HG02973 (cell line): ENCODE data around the gene TTC13.
A peak's percentile ranks its signal among the peaks of the same experiment; 100 is the strongest.

ENCODE experiments used
- ATAC-seq: cut with Tn5 transposase; IDR thresholded peaks from one replicate; pipeline ENCODE4 v1.9.1; 2021; ENCODE audit warnings: moderate library complexity; ENCODE audit not compliant: unreplicated experiment

TTC13 gene

DNA sequence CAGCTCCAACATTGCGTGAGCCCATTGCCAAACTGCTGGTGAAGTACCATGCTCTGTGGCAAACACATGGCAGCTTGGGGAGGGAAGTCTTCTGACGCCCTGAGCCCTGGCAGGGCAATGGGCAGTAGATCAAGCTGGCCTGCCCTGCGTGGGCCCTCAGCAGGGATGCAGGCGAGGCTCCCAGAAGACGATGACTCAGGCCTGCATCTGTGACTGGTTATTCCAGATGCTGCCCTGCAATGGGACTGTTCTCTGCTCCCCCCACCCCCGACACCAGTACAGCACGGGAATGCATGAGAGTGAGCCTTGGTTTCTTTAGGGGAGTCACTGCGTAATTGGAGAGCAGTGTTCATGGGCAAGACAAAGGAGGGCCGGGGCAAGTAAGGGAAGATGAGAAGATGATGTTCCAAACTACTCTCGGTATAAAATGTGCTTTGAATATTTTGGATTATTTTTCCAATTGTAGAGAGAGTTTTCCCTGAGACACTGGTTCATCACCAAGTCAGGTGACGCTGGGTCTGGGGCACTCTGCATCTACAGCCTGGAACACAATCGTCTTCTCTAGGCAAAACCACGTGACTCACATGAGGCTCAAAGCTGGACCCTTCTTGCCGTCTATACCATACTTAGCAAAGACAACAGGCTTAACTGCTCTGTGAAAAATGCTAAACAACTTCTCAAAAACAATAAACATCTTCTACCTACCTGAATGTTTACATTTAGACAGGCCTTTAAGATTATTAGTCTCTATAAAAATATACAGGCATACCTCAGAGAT is 101.3 kb downstream of the TTC13 start:
- ATAC-seq, result no peak

DNA sequence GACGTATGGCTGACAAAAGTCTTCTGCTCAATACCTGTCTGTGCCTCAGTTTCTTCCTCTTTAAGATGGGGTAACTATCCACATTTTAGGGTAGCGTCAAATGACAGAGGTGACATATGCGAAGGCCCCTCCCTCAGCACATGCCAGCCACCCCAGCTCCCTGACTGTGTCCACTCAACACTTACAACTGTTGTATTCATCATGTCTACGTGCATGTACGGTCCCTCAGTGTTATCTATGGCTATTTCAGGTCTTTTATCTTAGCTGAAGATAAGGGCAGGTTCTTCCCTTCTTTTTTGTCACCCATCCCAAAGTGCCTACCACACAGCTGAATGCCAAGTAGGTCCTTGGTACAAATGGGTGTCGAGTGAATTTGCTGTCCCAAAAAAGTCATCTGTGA is 102.0 kb downstream of the TTC13 start:
- ATAC-seq, result no peak

DNA sequence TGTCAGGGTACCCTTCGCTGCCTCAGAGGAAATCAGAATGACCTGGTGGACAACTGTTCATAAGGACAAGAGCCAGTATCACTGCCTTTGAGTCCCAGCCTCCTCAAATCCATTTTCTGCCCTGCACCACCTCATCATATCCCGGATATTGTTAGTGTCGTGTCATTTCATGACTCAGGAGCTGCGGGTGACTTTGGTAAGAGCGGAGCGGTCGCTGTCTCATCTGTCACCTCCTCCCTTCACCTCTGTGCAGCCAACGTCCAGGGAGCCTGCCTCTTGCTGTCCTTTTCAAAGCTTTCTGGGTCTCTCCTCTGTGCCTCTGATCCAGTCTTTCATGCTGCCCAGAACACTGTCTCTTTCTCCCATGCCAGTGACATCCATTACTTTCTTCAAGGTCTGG is 103.3 kb downstream of the TTC13 start:
- no peak for ATAC-seq

DNA sequence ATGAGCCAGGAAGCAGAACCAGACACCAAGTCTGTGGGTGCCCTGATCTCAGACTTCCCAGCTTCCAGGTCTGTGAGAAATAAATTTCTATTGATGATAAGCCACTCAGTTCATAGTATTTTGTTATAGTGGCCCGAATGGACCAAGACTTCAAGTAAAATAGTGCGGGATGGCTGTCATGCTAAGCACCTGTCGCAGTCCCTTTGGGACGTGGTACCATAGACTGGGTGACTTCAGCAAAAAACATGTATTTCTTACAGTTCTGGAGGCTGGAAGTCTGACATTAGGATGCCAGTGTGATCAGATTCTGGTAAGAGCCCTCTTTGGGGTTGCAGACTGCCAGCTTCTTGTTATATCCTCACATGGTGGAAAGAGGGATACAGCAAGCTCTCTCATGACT is 107.7 kb downstream of the TTC13 start:
- ATAC-seq, result no peak

DNA sequence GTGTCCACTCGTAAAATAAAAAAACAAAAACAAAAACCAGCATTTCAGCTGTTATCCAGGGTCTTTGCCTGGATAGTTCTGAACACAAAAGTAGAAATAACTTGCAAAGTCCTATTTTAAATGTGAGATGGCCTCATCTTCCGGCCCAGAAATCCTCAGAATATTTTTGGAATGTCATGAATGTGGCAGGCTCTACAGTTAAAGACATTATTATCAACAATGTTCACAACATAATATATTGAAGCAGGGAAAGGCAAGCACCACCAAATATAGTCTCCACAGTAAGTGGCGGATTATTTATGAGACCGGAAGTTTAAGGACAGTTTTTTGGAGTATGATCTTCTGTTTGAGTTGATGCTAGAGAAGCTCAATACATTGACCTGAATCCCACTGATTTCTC is 109.2 kb downstream of the TTC13 start:
- no peak for ATAC-seq

DNA sequence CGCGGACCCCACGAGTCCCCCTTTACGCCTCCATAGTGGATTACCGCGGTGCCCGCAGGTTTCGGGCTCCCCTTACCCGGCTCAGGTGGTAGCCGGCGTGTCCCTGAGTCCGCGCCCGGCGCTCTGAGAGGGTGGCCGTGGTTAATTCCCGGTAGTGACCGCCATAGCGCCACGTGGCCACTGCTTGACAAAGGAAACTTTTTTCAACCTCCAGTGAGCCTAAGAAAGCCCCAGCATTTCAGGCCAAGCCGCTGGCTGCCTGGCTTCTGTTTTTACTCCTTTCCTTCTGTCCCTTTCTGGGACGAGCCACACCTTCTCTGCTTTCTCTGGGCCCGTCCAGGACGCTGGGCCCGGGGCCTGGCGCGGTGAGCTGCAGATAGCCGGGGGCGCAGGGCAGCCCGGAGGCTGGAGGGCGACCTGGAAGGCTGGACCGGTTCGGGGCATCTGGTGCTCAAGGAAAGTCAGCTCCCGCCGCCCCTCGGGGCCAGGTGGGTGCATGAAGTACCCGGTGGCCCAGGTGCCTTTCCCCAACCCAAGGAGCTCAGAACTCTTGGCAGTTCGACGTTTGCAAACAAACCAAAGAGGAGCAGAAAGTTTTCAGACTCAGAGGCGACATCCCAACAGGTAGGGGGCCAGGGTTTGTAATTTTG is 109.8 kb downstream of the TTC13 start:
- ATAC-seq, result peak; percentile 45

DNA sequence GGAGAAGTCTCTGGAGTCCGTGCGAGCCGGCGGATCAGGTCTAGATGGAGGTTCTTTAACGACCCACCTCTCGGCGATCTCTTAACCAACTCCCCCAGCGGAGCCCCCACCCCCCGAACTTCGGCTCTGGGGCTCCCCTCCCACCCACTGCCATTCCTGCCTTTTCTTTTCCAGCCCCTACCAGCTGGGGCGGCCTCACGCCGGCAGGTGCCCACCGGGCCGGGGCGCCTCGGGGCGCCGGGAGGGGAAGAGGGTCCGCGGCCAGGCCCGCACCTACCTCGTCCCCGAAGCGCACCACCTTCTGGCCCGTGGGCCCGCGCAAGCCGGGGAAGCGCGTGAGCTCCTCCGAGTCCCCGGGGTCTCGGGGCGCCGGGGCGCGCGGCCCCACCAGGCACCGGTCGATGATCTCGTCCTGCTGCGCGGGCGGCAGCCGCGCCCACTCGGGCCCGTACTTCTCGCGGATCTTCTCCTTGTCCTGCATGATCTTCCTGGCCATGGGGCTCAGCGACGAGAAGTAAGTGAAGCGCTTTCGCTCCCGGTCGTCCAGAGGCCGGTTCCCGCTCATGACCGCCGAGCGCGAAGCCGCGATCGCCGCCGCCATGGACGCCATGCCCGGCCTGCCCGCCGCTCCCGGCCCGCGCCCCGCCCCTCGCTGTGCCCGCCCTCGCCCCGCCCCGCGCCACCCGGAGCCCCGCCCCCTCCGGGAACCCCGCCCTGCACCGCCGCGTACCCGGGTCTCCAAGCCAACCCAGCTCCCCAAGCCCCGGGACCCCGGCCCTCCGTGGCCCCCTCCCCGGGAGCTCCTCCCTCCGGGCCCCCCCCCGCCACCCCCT is 110.5 kb downstream of the TTC13 start, which contains the start of gene C1orf198:
C1orf198 (minus strand) TSS at position 619 of the 833 bp plus-strand sequence; CDS start at position 610, 9 bp downstream.
- peak; percentile 82 for ATAC-seq

DNA sequence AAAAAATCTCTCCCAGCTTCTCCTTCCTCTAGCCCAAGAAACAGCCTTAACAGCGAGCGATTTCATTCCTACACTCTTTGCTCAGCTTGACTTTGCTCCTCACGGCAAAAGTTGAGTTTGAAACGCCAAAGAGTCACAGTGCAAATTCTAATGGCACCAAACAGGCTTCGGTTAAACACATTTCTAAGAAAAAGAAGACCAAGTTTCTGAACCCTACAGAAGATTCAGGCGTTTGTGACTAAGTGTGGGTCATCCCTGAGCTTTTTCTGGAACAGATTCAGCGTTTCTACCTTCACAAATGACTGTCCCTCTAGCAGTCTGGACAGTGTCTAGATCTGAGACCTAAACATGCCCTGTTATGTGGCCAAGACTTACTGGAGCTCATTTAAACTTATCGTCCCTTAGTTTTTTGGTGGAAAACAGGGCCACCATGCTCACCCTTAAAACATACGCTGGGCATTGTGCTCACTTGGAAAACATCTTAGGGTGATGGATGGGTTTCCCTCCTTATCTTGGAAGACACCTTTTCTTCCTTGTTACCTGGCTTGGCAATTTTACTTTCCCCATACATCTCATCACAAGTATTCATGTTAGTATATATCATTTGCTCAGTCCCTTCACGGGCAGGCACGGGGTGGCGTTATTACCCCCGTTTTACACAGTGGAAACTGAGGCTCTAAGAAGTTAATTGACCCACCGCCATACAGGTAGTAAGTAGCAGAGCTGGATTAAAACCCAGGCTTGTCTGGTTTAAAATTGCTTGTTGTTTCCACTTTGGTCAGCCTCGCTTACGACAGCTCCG is 111.4 kb downstream of the TTC13 start:
- no peak for ATAC-seq

DNA sequence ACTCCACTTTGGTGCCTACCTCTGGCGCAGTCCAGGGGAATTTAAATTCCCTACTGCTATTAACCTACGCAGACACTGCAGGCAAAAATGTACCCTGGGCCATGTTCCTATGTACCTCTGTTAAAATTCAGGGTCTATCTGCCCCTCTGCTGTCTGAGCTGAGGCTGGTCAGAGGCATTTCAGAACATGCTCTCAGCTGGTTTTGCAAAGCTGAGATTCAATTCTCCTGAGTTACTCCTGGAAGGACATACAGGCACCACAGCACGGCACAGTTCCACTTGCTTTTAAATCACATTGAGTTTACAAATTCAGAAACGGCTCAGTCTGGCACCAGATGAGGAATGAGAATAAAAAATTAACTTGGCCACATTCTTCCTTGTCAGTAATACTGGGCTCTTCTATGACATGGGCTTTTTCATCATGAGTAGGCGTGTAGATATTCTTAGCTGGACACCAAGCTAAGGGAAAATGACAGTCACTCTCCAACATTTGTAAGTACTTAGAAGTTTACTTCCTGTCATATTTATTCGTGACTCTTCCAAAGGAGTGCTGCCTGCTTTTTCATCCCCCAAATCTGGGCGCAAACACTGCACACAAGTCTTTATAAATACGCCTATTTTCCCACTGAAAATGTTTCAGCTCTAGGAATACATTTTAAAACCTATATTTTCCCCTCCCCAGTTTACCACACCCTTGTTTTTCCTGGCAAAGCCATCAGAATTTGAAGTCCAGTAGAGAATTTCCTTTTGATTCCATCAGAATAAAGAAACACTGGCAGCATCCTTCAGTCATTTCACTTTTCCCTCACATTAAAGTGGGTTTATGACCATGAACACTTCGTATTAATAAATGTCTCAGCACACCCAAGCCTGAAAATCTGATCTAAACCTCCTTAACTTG is 112.2 kb downstream of the TTC13 start:
- ATAC-seq, result no peak

DNA sequence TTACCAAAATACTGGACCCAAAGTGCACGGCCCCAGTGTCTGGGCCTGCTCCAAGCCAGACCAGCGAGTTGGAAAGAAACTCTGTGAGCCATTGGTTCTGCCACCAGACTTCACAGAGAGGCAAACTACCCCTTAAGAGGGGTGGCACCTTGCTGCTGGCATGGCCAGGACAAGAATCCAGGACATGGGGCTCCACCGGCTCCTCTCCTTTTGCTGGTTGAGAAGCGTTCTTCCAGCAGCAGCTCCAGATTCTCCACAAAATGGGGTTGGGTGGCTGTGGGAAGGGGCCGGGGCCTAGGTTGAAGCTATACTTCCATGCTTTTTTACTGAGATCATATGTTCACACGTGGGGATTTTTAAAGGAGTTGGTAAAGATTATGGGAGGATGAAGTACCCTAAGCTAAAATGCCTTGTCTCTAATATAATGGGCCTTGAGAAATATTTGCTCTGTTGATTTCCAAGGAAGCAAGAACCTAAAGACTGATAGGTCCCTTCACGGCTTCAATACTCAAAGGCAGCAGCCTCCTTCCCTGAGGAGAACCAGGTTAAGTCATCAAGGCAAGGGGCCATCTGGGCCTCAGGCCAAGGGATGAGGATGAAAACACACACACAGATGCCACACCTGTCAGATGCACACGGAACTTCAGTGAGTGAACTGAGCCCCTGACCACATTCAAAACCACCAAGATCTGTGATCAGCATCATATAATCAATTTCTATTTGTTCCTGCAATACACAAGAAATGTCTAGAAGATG is 113.4 kb downstream of the TTC13 start:
- ATAC-seq, result no peak

DNA sequence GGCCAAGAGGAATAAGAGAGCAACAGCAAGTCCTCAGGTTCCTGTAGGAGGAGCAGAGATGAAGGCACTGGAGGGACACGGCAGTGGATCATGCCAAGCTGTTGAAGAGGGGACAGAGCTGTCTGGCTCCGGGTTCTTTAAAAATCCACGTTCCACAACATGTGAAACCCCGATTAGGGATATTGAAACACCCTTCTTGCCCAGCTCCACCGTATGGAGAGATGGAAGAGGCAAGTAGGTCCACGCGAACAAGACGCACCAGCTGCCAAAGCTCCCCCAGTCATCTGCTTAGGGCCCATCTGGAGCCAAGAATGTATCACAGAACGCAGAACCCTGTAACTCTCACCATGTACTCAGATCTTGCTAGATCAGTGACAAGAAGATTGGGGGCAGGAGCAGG is 114.2 kb downstream of the TTC13 start:
- ATAC-seq, result no peak

DNA sequence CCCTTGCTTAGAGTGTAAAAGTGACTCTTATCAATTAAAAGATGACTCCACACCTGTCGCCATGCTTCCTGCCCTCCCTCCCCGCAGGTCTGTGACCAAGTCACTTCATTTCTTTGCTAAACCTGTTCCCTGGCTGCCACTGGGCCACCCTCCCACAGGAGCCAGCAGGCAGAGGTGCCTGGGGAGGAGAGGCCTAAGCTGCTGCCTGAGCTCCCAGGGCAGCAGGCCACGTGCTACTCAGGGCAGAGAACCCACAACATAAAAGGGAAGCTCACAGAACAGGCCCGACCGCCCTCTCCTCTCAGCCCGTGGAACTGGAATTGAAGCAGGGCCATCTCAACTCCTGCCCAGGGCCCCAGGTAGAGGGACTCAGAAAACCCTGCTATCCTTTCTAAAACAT is 115.2 kb downstream of the TTC13 start:
- ATAC-seq, result no peak

DNA sequence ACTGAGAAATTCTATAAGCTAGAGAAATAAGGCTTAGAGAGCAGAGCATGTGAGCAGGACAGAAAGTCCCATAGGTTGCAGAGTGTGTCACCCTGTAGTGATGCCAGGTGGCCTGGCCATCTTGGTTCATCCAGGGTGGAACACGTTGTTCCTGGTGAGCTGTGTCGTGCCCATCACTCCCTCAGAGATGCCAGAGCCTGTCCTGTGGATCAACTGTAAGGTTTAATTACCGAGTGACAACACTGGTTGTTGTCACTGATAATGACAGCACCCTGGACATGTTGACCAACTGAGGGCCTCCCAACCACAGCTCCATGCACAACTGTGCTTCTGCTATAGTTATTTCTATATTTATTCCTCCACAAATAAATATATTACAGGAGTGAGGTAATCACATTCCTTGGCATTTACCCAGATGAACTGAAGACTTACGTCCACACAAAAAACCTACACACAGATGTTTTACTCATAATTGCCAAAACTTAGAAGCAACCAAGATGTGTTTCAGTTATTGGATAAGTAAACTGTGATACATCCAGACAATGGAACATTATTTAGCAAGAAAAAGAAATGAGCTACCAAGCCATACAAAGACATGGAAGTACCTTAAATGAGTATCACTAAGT is 116.6 kb downstream of the TTC13 start:
- no peak for ATAC-seq

DNA sequence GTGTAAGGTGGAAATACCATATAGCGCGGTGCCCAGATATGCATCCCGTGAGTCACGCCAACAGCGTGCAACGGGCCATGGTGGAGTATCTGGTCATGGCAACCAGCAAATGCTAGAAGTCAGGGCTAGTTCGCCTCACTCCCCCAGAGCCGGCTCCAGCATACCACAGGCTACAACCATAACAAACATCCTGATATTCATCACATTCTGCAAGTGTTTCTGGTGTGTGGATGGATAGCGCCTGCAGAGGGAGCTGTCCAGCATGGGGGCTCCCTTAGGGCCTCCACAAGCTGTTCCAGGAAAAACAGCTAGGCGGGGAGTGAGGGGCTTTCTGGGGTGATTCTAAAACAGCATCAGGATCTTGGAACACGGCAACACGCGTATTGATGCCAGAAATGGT is 117.2 kb downstream of the TTC13 start:
- ATAC-seq, result no peak

DNA sequence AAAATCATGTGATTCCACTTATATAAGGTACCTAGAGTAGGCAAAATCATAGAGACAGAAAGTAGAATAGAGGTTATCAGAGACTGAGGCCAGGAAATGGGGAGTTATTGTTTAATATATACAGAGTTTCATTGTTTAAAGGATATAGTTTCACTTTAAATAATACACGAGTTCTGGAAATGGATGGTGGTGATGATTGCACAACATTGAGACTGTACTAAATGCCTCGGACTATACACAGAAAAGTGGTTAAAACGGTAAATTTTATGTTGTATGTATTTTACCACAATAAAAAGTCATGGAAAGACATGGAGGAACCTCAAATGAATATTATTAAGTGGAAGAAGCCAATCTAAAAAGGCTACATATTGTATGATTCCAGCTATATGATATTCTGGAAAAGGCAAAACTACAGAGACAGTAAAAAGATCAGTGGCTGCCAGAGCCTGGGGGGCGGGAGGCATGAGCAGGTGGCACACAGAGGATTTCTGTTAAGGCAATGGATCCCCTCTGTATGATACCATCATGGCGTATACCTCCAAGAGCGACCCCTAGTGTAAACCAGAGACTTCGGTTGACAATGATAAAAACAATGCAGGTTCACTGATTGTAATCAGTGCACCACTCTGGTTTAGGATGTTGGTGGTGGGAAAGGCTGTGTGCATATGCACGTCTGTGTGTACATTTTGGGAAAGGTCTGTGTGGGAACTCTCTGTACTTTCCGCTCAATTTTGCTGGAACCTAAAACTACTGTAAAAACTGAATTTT is 117.9 kb downstream of the TTC13 start:
- no peak for ATAC-seq

DNA sequence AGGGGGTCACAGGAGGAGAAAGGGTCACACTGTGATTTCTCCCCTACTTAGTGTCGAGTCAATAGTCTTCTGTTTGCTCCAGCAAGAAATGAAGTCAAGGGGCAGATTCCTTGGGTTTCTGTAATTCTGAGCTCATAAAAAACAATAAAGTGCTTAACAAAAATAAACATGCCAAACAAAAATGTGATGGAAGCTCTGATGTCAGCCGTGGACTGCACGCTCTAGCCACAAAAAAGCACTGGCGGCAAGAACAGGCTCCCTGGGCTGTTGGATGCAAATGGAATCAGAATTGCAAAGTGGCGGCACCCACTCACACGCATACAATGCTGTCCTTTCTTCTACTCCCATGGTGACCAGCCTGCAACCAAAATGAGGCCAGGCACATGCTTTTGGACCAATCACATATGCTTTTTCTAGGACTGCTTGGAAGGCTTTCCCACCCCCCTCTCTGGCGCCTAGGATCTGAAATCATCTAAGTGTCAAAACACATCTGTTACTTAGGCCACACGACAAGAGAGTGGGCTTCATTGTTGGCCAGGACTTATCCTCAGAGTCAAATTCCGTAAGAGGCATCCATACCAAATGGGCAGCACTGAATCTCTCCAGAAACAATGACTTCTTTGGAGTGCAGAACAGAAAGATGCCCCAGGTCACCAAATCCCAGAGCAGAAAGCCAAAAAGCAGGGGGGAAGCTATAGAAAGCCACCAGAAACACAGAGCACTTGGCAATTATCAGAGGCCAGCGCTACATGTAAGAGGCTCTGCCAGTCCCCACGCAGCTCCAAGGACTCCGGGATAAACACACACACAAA is 119.5 kb downstream of the TTC13 start:
- ATAC-seq, result no peak

DNA sequence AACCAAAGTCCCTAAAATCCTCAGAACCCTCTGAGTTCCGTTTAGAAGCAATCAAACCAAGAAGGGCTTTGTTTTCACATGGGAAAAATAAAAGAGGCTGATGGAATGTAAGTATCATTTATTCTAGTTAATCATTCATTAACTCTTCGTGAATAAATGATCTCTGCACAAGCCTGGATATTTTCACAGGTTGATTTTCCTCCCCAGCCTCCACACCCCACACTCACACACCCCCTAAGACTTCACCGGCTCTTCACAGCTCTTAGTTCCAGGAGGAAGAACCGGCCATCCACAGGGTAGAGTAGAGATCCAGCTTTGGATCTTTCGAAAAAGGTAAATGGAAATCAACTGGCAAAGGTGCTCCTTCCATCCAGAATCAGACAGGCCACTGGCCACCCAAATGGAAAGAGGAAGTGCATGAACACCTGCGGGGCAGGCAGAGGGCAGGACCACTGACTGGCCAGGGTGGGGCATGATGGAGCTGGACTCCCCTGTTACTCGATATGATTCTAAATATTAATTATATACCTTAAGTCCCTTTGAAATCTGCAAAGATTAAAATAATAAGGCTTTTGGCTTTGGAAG is 120.3 kb downstream of the TTC13 start:
- no peak for ATAC-seq
